ENCODE results near the gene PKD2L1. TPM values are rescaled to one million over a fixed set of nuclear protein-coding genes. Genes with fewer than 3 reads are reported as not detected.

The PKD2L1 gene
- total and polyA plus RNA-seq, 9 of the 15 experiments (the other 6 are each of a cell fraction or from before 2014, with no cell fraction given), result not detected

DNA sequence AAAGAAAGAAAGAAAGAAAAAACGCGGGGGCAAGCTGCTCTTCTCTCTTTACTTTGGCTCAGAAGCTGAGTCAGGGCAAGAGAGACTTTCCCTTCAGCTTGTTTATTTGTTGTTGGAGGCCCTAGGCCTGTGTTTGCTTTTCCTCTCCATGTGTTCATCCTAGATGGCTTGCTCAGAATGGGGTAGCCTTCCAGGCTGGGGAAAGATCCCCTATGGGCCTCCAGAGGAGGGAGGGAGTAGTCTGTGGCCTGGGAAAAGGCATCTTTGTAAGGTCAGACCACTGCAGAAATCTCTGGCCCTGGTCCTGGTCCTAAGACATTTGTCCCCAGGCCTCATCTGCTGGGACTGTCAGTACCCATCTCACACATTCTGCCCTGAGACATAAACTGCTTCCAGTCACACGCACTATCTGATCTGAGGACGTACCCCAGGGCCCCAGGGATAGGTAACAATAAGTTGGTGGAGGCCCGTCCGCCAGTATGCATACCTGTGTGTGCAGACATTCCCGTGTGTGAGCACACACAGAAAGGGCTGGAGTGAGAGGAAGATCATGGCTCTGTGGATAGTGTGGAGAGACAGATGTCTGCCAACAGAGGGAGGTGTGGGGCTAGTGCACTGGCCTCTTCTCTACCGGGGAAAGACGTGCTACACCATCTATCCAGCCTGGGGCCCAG is 12.1 kb upstream of the PKD2L1 start (continued):
- TF ChIP-seq BHLHE40 (IDR thresholded peaks at IDR 0.05; ENCODE audit: low read length), result 0 out of 2 replicates have a peak, but pooled peaks have one; percentile 37
- no peak for TF ChIP-seq ZNF589 (CRISPR knock-in tag; IDR thresholded peaks at IDR 0.05; ENCODE audit: low read depth)
- TF ChIP-seq ZBTB8A (IDR thresholded peaks at IDR 0.05; ENCODE audit: partially characterized antibody), result no peak
- TF ChIP-seq SMARCA4 (IDR thresholded peaks at IDR 0.05), result peak; percentile 56; the same call in 1 of the 2 replicates
- TF ChIP-seq NR4A1 (CRISPR knock-in tag; IDR thresholded peaks at IDR 0.05), result no peak
- TF ChIP-seq NR4A1 (tag; IDR thresholded peaks at IDR 0.05), result no peak
- TF ChIP-seq, protein P1, sequence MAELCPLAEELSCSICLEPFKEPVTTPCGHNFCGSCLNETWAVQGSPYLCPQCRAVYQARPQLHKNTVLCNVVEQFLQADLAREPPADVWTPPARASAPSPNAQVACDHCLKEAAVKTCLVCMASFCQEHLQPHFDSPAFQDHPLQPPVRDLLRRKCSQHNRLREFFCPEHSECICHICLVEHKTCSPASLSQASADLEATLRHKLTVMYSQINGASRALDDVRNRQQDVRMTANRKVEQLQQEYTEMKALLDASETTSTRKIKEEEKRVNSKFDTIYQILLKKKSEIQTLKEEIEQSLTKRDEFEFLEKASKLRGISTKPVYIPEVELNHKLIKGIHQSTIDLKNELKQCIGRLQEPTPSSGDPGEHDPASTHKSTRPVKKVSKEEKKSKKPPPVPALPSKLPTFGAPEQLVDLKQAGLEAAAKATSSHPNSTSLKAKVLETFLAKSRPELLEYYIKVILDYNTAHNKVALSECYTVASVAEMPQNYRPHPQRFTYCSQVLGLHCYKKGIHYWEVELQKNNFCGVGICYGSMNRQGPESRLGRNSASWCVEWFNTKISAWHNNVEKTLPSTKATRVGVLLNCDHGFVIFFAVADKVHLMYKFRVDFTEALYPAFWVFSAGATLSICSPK (IDR thresholded peaks at IDR 0.05; ENCODE audit: borderline replicate concordance), result no peak
- TF ChIP-seq SMARCA5 (IDR thresholded peaks at IDR 0.05), result no peak
- TF ChIP-seq, protein P2, sequence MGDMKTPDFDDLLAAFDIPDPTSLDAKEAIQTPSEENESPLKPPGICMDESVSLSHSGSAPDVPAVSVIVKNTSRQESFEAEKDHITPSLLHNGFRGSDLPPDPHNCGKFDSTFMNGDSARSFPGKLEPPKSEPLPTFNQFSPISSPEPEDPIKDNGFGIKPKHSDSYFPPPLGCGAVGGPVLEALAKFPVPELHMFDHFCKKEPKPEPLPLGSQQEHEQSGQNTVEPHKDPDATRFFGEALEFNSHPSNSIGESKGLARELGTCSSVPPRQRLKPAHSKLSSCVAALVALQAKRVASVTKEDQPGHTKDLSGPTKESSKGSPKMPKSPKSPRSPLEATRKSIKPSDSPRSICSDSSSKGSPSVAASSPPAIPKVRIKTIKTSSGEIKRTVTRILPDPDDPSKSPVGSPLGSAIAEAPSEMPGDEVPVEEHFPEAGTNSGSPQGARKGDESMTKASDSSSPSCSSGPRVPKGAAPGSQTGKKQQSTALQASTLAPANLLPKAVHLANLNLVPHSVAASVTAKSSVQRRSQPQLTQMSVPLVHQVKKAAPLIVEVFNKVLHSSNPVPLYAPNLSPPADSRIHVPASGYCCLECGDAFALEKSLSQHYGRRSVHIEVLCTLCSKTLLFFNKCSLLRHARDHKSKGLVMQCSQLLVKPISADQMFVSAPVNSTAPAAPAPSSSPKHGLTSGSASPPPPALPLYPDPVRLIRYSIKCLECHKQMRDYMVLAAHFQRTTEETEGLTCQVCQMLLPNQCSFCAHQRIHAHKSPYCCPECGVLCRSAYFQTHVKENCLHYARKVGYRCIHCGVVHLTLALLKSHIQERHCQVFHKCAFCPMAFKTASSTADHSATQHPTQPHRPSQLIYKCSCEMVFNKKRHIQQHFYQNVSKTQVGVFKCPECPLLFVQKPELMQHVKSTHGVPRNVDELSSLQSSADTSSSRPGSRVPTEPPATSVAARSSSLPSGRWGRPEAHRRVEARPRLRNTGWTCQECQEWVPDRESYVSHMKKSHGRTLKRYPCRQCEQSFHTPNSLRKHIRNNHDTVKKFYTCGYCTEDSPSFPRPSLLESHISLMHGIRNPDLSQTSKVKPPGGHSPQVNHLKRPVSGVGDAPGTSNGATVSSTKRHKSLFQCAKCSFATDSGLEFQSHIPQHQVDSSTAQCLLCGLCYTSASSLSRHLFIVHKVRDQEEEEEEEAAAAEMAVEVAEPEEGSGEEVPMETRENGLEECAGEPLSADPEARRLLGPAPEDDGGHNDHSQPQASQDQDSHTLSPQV (IDR thresholded peaks at IDR 0.05), result peak; percentile 83
- TF ChIP-seq HNRNPLL (IDR thresholded peaks at IDR 0.05; ENCODE audit: low read depth, low read length, poor library complexity, severe bottlenecking), result no peak
- no peak for TF ChIP-seq FOXK2 (conservative IDR thresholded peaks at IDR 0.05 in 1 of 2, IDR thresholded peaks at IDR 0.05 in 1 of 2; ENCODE audit: low read depth in 2 of 2)
- TF ChIP-seq, protein P3, sequence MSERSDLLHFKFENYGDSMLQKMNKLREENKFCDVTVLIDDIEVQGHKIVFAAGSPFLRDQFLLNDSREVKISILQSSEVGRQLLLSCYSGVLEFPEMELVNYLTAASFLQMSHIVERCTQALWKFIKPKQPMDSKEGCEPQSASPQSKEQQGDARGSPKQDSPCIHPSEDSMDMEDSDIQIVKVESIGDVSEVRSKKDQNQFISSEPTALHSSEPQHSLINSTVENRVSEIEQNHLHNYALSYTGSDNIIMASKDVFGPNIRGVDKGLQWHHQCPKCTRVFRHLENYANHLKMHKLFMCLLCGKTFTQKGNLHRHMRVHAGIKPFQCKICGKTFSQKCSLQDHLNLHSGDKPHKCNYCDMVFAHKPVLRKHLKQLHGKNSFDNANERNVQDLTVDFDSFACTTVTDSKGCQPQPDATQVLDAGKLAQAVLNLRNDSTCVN (CRISPR knock-in tag; IDR thresholded peaks at IDR 0.05), result no peak
- TF ChIP-seq ZNF175 (CRISPR knock-in tag; IDR thresholded peaks at IDR 0.05; ENCODE audit: low read depth), result no peak
- no peak for TF ChIP-seq XRCC5 (IDR thresholded peaks at IDR 0.05; ENCODE audit: low read depth, low read length)
- no peak for TF ChIP-seq C11orf30 (IDR thresholded peaks at IDR 0.05; ENCODE audit: low read depth)
- TF ChIP-seq L3MBTL2 (IDR thresholded peaks at IDR 0.05), result no peak
- no peak for TF ChIP-seq EP400 (IDR thresholded peaks at IDR 0.05)
- no peak for TF ChIP-seq FOXA3 (CRISPR knock-in tag; conservative IDR thresholded peaks at IDR 0.05 in 1 of 2, IDR thresholded peaks at IDR 0.05 in 1 of 2)
- TF ChIP-seq ZNF239 (CRISPR knock-in tag; IDR thresholded peaks at IDR 0.05), result no peak
- no peak for TF ChIP-seq CBX1 (IDR thresholded peaks at IDR 0.05; ENCODE audit: low read depth)
- peak; percentile 72; the same call in 1 of the 2 replicates for TF ChIP-seq ARID2 (IDR thresholded peaks at IDR 0.05)
- no peak for TF ChIP-seq MECOM (CRISPR knock-in tag; IDR thresholded peaks at IDR 0.05)
- no peak for TF ChIP-seq FOXA1 (IDR thresholded peaks at IDR 0.05; ENCODE audit: borderline replicate concordance)
